ENCODE results near the gene POLR3GL. TPM values are rescaled to one million over a fixed set of nuclear protein-coding genes. Genes with fewer than 3 reads are reported as not detected.
"Not testable (repeated sequence)": the region's sequence is repeated elsewhere in the genome, so short reads cannot be mapped to it uniquely, and the experiment has no call there.

The POLR3GL gene
- total RNA-seq, 2 donors from 2014 or later = 32.5 to 36.1 TPM

- not testable (repeated sequence) for ATAC-seq (replicated peaks in 1 of 2); H3K27me3 Mint-ChIP-seq (ENCODE audit: low read depth); DNase-seq; H3K9me3 Mint-ChIP-seq
- peak overlapping the region; percentile 41 for H3K27ac Mint-ChIP-seq
- H3K4me1 Mint-ChIP-seq (ENCODE audit: low read depth) = peaks cover 29% of the 10 kb centered on the region
- peak overlapping the region; percentile 15 to 47 for H3K4me3 Mint-ChIP-seq
- peaks cover 2 to 18% of the 10 kb centered on the region in 2 donors for H3K36me3 Mint-ChIP-seq (ENCODE audit: insufficient read depth in 2 of 2)
Measured at GRCh38 chr1:145932522-145933009, 31.9 kb upstream of the POLR3GL start.

DNA sequence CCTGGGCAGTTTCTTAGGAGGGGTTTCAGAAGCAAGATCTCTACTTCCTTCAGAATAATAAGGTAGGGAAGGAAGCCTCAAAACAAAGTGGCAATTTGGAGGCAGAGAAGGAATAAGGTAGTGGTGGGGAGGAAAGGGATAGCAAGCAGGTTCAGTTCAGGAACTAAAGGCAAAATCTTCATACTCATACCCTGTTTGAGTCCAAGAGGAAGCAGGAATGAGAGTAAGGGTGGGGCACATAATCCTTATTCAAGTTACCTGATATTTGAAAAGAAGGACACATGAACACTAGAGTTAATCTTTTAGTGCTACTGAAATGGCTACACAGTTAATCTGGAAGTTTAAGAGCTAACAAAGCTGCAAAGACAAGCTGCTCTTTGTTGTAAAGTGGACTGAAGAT, 28.8 kb upstream of the POLR3GL start:
- ATAC-seq (replicated peaks in 1 of 2) (no peak), DNase-seq (no peak)
- Mint-ChIP-seq H3K27ac (peak overlapping the region; percentile 43), H3K27me3 (ENCODE audit: low read depth) (no peaks in the 10 kb centered on the region), H3K4me1 (ENCODE audit: low read depth) (peaks cover 23% of the 10 kb centered on the region), H3K4me3 (no peak overlapping the region), H3K9me3 (no peaks in the 10 kb centered on the region), H3K36me3 (ENCODE audit: insufficient read depth in 2 of 2) (peaks cover 2 to 21% of the 10 kb centered on the region in 2 donors)

- peaks cover 2 to 20% of the 10 kb centered on the region in 2 donors for H3K36me3 Mint-ChIP-seq (ENCODE audit: insufficient read depth in 2 of 2)
- DNase-seq (no peak), ATAC-seq (replicated peaks in 1 of 2) (no peak)
- peaks cover 23% of the 10 kb centered on the region for H3K4me1 Mint-ChIP-seq (ENCODE audit: low read depth)
- no peaks in the 10 kb centered on the region for H3K9me3 Mint-ChIP-seq
- no peaks in the 10 kb centered on the region for H3K27me3 Mint-ChIP-seq (ENCODE audit: low read depth)
- no peak overlapping the region for H3K4me3 Mint-ChIP-seq
- H3K27ac Mint-ChIP-seq = peak overlapping the region; percentile 35
Measured at GRCh38 chr1:145936247-145936646, 28.2 kb upstream of the POLR3GL start.

GRCh38 chr1:145937436-145937835, 27.1 kb upstream of the POLR3GL start:
- H3K36me3 Mint-ChIP-seq (ENCODE audit: insufficient read depth in 2 of 2) = peaks cover 0 to 23% of the 10 kb centered on the region in 2 donors
- H3K4me1 Mint-ChIP-seq (ENCODE audit: low read depth) = peaks cover 12% of the 10 kb centered on the region

DNA sequence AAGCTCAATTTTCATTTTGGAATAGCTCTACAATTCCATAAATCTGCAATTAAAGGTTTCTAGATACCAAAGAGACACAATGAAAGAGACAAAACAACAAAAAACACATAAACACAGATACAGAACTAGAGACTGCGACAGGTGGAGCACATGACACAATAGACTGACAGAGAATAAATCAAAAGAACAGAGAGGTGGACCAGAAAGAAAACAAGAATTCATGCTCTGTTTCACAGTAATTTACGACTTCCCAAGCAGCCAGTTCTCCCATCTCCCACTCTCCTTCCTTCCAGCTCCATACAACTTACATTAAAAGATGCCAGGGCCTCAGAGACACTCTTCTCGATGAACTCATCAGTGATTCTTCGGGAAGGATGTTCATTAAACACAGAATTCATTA, 22.1 kb upstream of the POLR3GL start:
- no peaks in the 10 kb centered on the region for H3K27me3 Mint-ChIP-seq (ENCODE audit: low read depth)
- DNase-seq = no peak
- H3K4me3 Mint-ChIP-seq = no peak overlapping the region
- H3K9me3 Mint-ChIP-seq = no peaks in the 10 kb centered on the region
- peaks cover 0 to 16% of the 10 kb centered on the region in 2 donors for H3K36me3 Mint-ChIP-seq (ENCODE audit: insufficient read depth in 2 of 2)
- H3K4me1 Mint-ChIP-seq (ENCODE audit: low read depth) = peaks cover 11% of the 10 kb centered on the region
- H3K27ac Mint-ChIP-seq = peak overlapping the region; percentile 5
- no peak for ATAC-seq (replicated peaks in 1 of 2)

More at GRCh38 chr1:145937436-145937835, 27.1 kb upstream of the POLR3GL start:
- ATAC-seq (replicated peaks in 1 of 2) (no peak), DNase-seq (no peak)
- Mint-ChIP-seq H3K4me3 (no peak overlapping the region), H3K27me3 (ENCODE audit: low read depth) (no peaks in the 10 kb centered on the region), H3K9me3 (no peaks in the 10 kb centered on the region), H3K27ac (no peak overlapping the region)

GRCh38 chr1:145942871-145943270, 21.6 kb upstream of the POLR3GL start:
- H3K4me1 Mint-ChIP-seq (ENCODE audit: low read depth) = peaks cover 11% of the 10 kb centered on the region
- peaks cover 0 to 15% of the 10 kb centered on the region in 2 donors for H3K36me3 Mint-ChIP-seq (ENCODE audit: insufficient read depth in 2 of 2)
- no peaks in the 10 kb centered on the region for H3K9me3 Mint-ChIP-seq
- H3K27me3 Mint-ChIP-seq (ENCODE audit: low read depth) = no peaks in the 10 kb centered on the region
- no peak overlapping the region for H3K4me3 Mint-ChIP-seq
- DNase-seq = no peak
- H3K27ac Mint-ChIP-seq = peak overlapping the region; percentile 55
- no peak for ATAC-seq (replicated peaks in 1 of 2)

DNA sequence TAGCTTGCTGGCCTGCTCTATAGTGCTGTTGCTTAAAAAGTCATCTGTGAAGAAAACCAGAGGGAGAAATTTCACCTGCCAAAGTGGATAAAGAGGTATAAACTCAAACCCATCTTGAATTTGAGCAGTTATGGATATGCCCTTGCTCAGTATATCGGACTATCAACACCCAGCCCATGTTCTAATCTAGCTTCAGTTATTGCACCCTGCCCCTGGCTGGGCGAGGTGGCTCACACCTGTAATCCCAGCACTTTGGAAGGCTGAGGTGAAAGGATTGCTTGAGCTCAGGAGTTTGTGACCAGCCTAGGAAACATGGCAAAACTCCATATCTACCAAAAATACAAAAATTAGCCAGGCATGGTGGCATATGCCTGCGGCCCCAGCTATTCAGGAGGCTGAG, 20.0 kb upstream of the POLR3GL start:
- DNase-seq (no peak), ATAC-seq (replicated peaks in 1 of 2) (no peak)
- Mint-ChIP-seq H3K27me3 (ENCODE audit: low read depth) (no peaks in the 10 kb centered on the region), H3K27ac (no peak overlapping the region), H3K9me3 (no peaks in the 10 kb centered on the region), H3K36me3 (ENCODE audit: insufficient read depth in 2 of 2) (peaks cover 0 to 15% of the 10 kb centered on the region in 2 donors), H3K4me3 (no peak overlapping the region), H3K4me1 (ENCODE audit: low read depth) (peaks cover 21% of the 10 kb centered on the region)

- Mint-ChIP-seq H3K36me3 (ENCODE audit: insufficient read depth in 2 of 2) (peaks cover 0 to 14% of the 10 kb centered on the region in 2 donors), H3K4me3 (no peak overlapping the region), H3K27ac (no peak overlapping the region), H3K27me3 (ENCODE audit: low read depth) (no peaks in the 10 kb centered on the region), H3K4me1 (ENCODE audit: low read depth) (peaks cover 36% of the 10 kb centered on the region), H3K9me3 (no peaks in the 10 kb centered on the region)
- ATAC-seq (replicated peaks in 1 of 2) (no peak), DNase-seq (no peak)
Measured at GRCh38 chr1:145946477-145946986, 18.0 kb upstream of the POLR3GL start.

GRCh38 chr1:145947551-145947950, 16.9 kb upstream of the POLR3GL start:
- Mint-ChIP-seq H3K36me3 (ENCODE audit: insufficient read depth in 2 of 2) (peaks cover 0 to 9% of the 10 kb centered on the region in 2 donors), H3K27ac (no peak overlapping the region), H3K4me3 (no peak overlapping the region), H3K27me3 (ENCODE audit: low read depth) (no peaks in the 10 kb centered on the region), H3K4me1 (ENCODE audit: low read depth) (peaks cover 41% of the 10 kb centered on the region), H3K9me3 (no peaks in the 10 kb centered on the region)
- ATAC-seq (replicated peaks in 1 of 2) (no peak), DNase-seq (no peak)

DNA sequence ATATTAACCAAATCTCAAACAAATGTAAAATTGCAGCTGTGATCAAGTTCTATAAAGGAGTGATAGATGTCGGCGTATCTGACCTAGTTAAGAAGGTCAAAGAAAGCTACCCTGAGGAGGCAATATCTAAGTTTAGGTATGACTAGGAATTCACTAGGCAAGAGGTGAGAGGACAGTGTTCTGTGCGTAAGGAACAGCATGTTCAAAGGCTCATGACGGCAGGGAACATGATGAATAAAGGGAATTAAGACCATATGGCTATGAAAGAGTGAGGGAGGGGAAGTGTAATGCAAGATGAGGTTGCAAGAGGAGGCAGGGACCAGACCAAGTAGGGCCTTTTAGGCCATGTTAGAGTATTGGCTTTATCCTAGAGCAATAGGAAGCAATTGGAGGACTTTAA, 15.3 kb upstream of the POLR3GL start:
- ATAC-seq (replicated peaks in 1 of 2) (no peak), DNase-seq (no peak)
- Mint-ChIP-seq H3K27ac (peak overlapping the region; percentile 6), H3K27me3 (ENCODE audit: low read depth) (no peaks in the 10 kb centered on the region), H3K4me3 (no peak overlapping the region), H3K36me3 (ENCODE audit: insufficient read depth in 2 of 2) (peaks cover 0 to 15% of the 10 kb centered on the region in 2 donors), H3K9me3 (no peaks in the 10 kb centered on the region), H3K4me1 (ENCODE audit: low read depth) (peaks cover 50% of the 10 kb centered on the region)

DNA sequence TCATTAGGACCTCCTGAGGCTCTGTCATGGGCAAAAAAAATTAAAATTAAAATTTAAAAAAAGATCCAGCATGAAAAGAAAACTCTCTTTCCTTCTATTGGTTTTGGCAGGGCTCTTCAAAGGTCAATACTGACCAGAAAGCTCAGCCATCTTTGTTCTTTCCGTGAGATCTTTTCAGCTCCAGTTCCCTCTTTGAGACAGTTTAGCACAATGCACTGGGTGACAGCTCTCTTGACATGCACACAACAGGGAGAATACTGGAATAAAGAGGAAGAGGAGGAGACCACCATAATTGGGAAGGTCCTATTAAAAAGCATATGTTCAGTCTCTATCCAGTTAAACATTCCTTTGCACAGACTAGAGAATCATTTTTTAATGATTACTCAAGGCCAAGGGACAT, 13.0 kb upstream of the POLR3GL start:
- Mint-ChIP-seq H3K9me3 (no peaks in the 10 kb centered on the region), H3K27me3 (ENCODE audit: low read depth) (no peaks in the 10 kb centered on the region), H3K36me3 (ENCODE audit: insufficient read depth in 2 of 2) (peaks cover 0 to 13% of the 10 kb centered on the region in 2 donors), H3K27ac (no peak overlapping the region), H3K4me1 (ENCODE audit: low read depth) (peaks cover 67% of the 10 kb centered on the region), H3K4me3 (no peak overlapping the region)
- DNase-seq (no peak), ATAC-seq (replicated peaks in 1 of 2) (no peak)

DNA sequence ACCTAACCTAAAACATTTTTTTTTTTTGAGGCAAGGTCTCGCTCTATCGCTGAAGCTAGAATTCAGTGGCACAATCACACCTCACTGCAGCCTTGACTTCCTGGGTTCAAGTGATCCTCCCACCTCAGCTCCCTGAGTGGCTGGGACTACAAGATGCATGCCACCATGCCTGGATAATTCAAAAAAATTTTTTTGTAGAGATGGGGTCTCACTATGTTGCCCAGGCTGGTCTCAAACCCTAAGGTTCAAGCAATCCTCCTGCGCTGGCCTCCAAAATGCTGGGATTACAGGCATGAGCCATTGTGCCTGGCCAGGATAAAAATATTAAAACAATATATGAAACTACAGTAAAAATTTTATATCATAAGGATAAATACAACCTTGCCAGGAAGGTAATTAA, 11.6 kb upstream of the POLR3GL start:
- Mint-ChIP-seq H3K4me1 (ENCODE audit: low read depth) (peaks cover 66% of the 10 kb centered on the region), H3K27me3 (ENCODE audit: low read depth) (no peaks in the 10 kb centered on the region), H3K36me3 (ENCODE audit: insufficient read depth in 2 of 2) (peaks cover 3 to 14% of the 10 kb centered on the region in 2 donors), H3K9me3 (no peaks in the 10 kb centered on the region), H3K4me3 (no peak overlapping the region), H3K27ac (no peak overlapping the region)
- DNase-seq = no peak
- no peak for ATAC-seq (replicated peaks in 1 of 2)

DNA sequence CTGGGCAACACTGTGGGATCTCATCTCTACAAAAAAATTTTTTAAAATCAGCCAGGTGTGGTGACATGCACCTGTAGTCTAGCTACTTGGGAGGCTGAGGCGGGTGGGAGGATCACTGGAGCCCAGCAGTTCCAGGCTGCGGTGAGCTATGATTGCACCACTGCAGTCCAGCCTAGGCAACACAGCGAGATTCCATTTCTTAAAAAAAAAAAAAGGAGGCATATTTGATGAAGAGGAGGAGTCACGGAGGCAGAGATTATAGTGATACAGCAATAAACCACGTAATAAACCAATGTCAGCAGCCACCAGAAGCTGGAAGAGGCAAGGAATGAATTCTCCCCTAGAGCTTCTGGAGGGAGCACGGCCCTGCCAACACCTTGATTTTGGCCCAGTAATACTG, 10.6 kb upstream of the POLR3GL start:
- ATAC-seq (replicated peaks in 1 of 2) (no peak), DNase-seq (no peak)
- Mint-ChIP-seq H3K27ac (no peak overlapping the region), H3K4me1 (ENCODE audit: low read depth) (peaks cover 71% of the 10 kb centered on the region), H3K36me3 (ENCODE audit: insufficient read depth in 2 of 2) (peaks cover 3 to 14% of the 10 kb centered on the region in 2 donors), H3K9me3 (no peaks in the 10 kb centered on the region), H3K27me3 (ENCODE audit: low read depth) (no peaks in the 10 kb centered on the region), H3K4me3 (peak overlapping the region in 1 of 2 donors; percentile 7)

DNA sequence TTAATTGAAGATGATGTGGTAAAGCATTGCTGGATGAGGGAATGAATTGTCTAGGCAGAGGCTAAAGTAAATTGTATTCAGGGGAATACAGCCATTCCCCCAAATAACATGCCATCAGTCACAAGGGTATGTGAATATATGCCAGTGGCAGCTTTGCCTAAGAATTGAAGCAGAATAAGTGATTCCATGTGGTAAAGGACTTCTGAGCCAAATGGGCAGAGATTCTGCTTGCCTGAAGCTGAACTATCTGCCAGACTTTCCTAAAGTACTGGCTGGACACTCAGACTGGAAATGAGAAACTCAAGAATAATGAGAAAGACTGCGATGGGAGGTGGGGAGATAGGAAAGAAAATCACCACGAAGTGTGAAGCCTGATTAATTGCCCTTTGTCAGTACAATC, 9.1 kb upstream of the POLR3GL start:
- no peak for ATAC-seq (replicated peaks in 1 of 2)
- Mint-ChIP-seq H3K36me3 (ENCODE audit: insufficient read depth in 2 of 2) (peaks cover 3 to 14% of the 10 kb centered on the region in 2 donors), H3K4me1 (ENCODE audit: low read depth) (peaks cover 72% of the 10 kb centered on the region), H3K4me3 (peak overlapping the region; percentile 84 to 96), H3K9me3 (no peaks in the 10 kb centered on the region), H3K27ac (peak overlapping the region; percentile 11), H3K27me3 (ENCODE audit: low read depth) (no peaks in the 10 kb centered on the region)
- no peak for DNase-seq

All from activated T-cell treated with anti-CD3 and anti-CD28 coated beads, Interleukin-2, amount 50 U/mL, for 72 hours (primary cell).